Stomach (tissue), 4 donors: ENCODE data around the gene ABCE1.

Experiments used
- CTCF ChIP-seq, 7 experiments: fragments of 450-650 bp in 4 of 7; fragments of 200-600 bp in 3 of 7; sonication (generic) in 3 of 7; IDR thresholded peaks; one replicate each; pipeline ENCODE4 v1.5.1; 2016 to 2019; ENCODE audit warnings: antibody characterized with exemption in 7 of 7, control low read depth in 2 of 7, mild to moderate bottlenecking in 1 of 7
- EP300 ChIP-seq: sonication (generic); formaldehyde crosslinking; IDR thresholded peaks from one replicate; pipeline ENCODE4 v1.6.1; 2017; ENCODE audit warnings: antibody characterized with exemption
- POLR2A ChIP-seq, 4 donors: fragments of 450-650 bp; IDR thresholded peaks; one replicate each; pipeline ENCODE4 v1.6.1; 2016; ENCODE audit warnings: antibody characterized with exemption in 4 of 4, control low read depth in 2 of 4, mild to moderate bottlenecking in 1 of 4, moderate library complexity in 1 of 4
- POLR2AphosphoS5 ChIP-seq, 3 donors: sonication (generic); formaldehyde crosslinking; IDR thresholded peaks; one replicate each; pipeline ENCODE4 v1.6.1; 2016; ENCODE audit warnings: antibody characterized with exemption in 3 of 3

- TF ChIP-seq CTCF (IDR thresholded peaks at IDR 0.05), result no peak
- no peak for TF ChIP-seq POLR2A (IDR thresholded peaks at IDR 0.05)
- TF ChIP-seq POLR2AphosphoS5 (IDR thresholded peaks at IDR 0.05), result no peak
- TF ChIP-seq EP300, result no peak
These were observed 79.9 kb downstream of the ABCE1 start for GRCh38 chr4:145177906-145178538.
